B cell (primary cell): Measurements from ENCODE around the gene CD58. TPM values are rescaled to one million over a fixed set of nuclear protein-coding genes. Genes with fewer than 3 reads are reported as not detected.

ENCODE experiments used
- ATAC-seq: fragments of 200-7000 bp; cut with Tn5 transposase; one replicate; pipeline ENCODE4 v1.10.0; 2021; ENCODE audit warnings: low read depth, mild to moderate bottlenecking, moderate number of reproducible peaks, moderate library complexity
- CTCF ChIA-PET: fragments of 350-600 bp; sonication (Branson Sonifier 250); formaldehyde crosslinking; loops from one replicate; lab custom pipeline; 2021; ENCODE audit warnings: antibody characterized with exemption, inconsistent platforms; lab: Charles Lee
- POLR2A ChIA-PET: fragments of 350-600 bp; sonication (Branson Sonifier 250); formaldehyde crosslinking; loops from one replicate; lab custom pipeline; 2021; ENCODE audit warnings: antibody characterized with exemption; lab: Charles Lee
- DNase-seq: peaks from one replicate; pipeline ENCODE4 v3.0.0; 2013
- H2AFZ ChIP-seq: 2 replicates; pipeline ENCODE4 v1.6.1; 2012; ENCODE audit warnings: mild to moderate bottlenecking, low read depth, low read length; ENCODE audit not compliant: insufficient read depth, poor library complexity, severe bottlenecking
- H3K27ac ChIP-seq, 2 donors: 1 replicate in 1 of 2; 2 replicates in 1 of 2; pipeline ENCODE4 v1.5.1; 2012 to 2013; ENCODE audit warnings: low read length in 2 of 2, mild to moderate bottlenecking in 2 of 2, moderate library complexity in 1 of 2
- H3K27me3 ChIP-seq, 4 experiments: fragments of 200-600 bp in 1 of 4; sonication (generic) in 1 of 4; replicated peaks in 1 of 4; 1 replicate in 2 of 4; 2 replicates in 2 of 4; pipeline versions ENCODE4 v1.6.1 to v1.7.0; 2013 to 2016; ENCODE audit warnings: low read length in 3 of 4, mild to moderate bottlenecking in 2 of 4, mixed read lengths in 1 of 4, moderate library complexity in 1 of 4; ENCODE audit not compliant: insufficient read depth in 4 of 4, control insufficient read depth in 3 of 4; ENCODE audit errors: control extremely low read depth in 1 of 4
- H3K36me3 ChIP-seq, 2 experiments: replicated peaks in 1 of 2; 1 replicate in 1 of 2; 2 replicates in 1 of 2; pipeline versions ENCODE4 v1.6.1 to v1.7.1; 2013; ENCODE audit warnings: low read length in 1 of 2; ENCODE audit not compliant: insufficient read depth in 2 of 2, control insufficient read depth in 1 of 2; ENCODE audit errors: control extremely low read depth in 1 of 2, extremely low read depth in 1 of 2
- H3K4me1 ChIP-seq, 2 donors: fragments of 200-600 bp in 1 of 2; sonication (generic) in 1 of 2; 1 replicate in 1 of 2; 2 replicates in 1 of 2; pipeline versions ENCODE4 v1.5.1 to v1.6.1; 2013 to 2017; ENCODE audit warnings: low read length in 2 of 2; ENCODE audit not compliant: control insufficient read depth in 2 of 2, insufficient read depth in 2 of 2
- H3K4me2 ChIP-seq: replicated peaks from 2 replicates; pipeline ENCODE3; 2012; ENCODE audit warnings: mild to moderate bottlenecking, low read depth, low read length; ENCODE audit not compliant: poor library complexity, severe bottlenecking
- H3K4me3 ChIP-seq, 5 experiments: fragments of 200-600 bp in 1 of 5; sonication (generic) in 1 of 5; 1 replicate in 3 of 5; 2 replicates in 2 of 5; pipeline versions ENCODE4 v1.5.1 to v1.7.0; 2011 to 2016; ENCODE audit warnings: low read length in 4 of 5, mild to moderate bottlenecking in 4 of 5, low read depth in 2 of 5, control low read depth in 1 of 5, moderate library complexity in 1 of 5; ENCODE audit not compliant: insufficient read depth in 1 of 5; ENCODE audit errors: control extremely low read depth in 1 of 5, extremely low read depth in 1 of 5
- H3K79me2 ChIP-seq: fragments of 200-600 bp; sonication (generic); one replicate; pipeline ENCODE4 v1.6.0; 2016; ENCODE audit warnings: low read length; ENCODE audit not compliant: control insufficient read depth, insufficient read depth
- H3K9ac ChIP-seq: fragments of 200-600 bp; sonication (generic); 2 replicates; pipeline ENCODE4 v1.6.1; 2017; ENCODE audit warnings: mild to moderate bottlenecking, low read length, moderate library complexity
- H3K9me3 ChIP-seq, 3 donors: one replicate each; pipeline versions ENCODE4 v1.6.1 to v1.7.1; 2013; ENCODE audit warnings: low read length in 2 of 3; ENCODE audit not compliant: control insufficient read depth in 2 of 3, insufficient read depth in 1 of 3; ENCODE audit errors: control extremely low read depth in 1 of 3
- H4K20me1 ChIP-seq: 2 replicates; pipeline ENCODE4 v1.6.0; 2012; ENCODE audit warnings: mild to moderate bottlenecking, low read length; ENCODE audit not compliant: insufficient read depth, control insufficient read depth, poor library complexity, severe bottlenecking
- H3K27ac Mint-ChIP-seq: one replicate; pipeline ENCODE4 v1.8.0; 2021; ENCODE audit warnings: mixed read lengths
- H3K27me3 Mint-ChIP-seq: one replicate; pipeline ENCODE4 v1.8.0; 2021; ENCODE audit warnings: mixed read lengths
- H3K4me1 Mint-ChIP-seq: one replicate; pipeline ENCODE4 v1.8.0; 2021; ENCODE audit warnings: mixed read lengths
- H3K4me3 Mint-ChIP-seq: one replicate; pipeline ENCODE4 v1.8.0; 2021; ENCODE audit warnings: mixed read lengths
- H3K9me3 Mint-ChIP-seq: one replicate; pipeline ENCODE4 v1.8.0; 2022; ENCODE audit warnings: mixed read lengths; ENCODE audit not compliant: insufficient read depth
- EZH2 ChIP-seq: IDR thresholded peaks from 2 replicates; pipeline ENCODE4 v1.6.1; 2012; ENCODE audit warnings: borderline replicate concordance, low read depth, mild to moderate bottlenecking, moderate library complexity, low read length; ENCODE audit not compliant: insufficient read depth, poor library complexity, severe bottlenecking
- WGBS: methylation state at CpG from one replicate; pipeline ENCODE4 v1.1.5; 2013; ENCODE audit warnings: missing lambda C conversion rate; ENCODE audit not compliant: insufficient coverage; 5-methylcytosine and 5-hydroxymethylcytosine counted together
- intact Hi-C: fragments of 100-400 bp; cut with micrococcal nuclease; formaldehyde crosslinking; loops from one replicate; pipeline ENCODE4 v1.10.0; 2022
- polyA plus RNA-seq: library from polyadenylated mRNA; depleted of rRNA; stranded (reverse); fragments of >200 nt; gene quantifications from 2 replicates; pipeline ENCODE4 v1.2.3, GENCODE V29; 2012
- total RNA-seq, 2 donors: library from RNA; stranded (reverse); fragments of 120-200 nt in 1 of 2; gene quantifications; 1 replicate in 1 of 2; 2 replicates in 1 of 2; pipeline versions ENCODE4 v1.2.3 to v1.2.4, GENCODE V29; 2013 to 2022
- TF ChIP-seq, protein P1 (sequence below): fragments of 200-600 bp; IDR thresholded peaks from one replicate; pipeline ENCODE4 v1.8.0; 2022; ENCODE audit warnings: antibody characterized with exemption, mild to moderate bottlenecking

The CD58 gene
- total and polyA plus RNA-seq, 2 donors (not counting 1 experiment from before 2014, with no cell fraction given) = 12.3 to 47.6 TPM

DNA sequence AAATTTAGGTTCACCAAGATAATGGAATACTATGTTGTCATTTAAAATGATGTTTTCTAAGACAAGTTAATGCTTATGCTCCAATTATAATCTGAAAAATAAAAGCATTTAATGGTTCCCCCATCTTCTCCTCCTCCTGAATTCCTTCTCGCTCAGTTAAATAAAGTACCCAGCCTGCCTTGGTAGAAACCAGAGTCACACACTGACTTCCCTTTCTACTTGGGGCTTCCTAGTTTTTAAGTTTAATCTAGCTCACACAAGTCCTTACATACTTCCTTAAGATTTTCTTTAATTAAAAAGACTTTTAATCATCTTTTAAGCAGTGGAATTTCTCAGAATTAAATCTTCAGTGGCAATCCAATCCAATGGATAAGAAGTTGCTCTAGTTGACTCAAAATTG is 32.9 kb downstream of the CD58 start:
- peaks cover 0 to 17% of the 10 kb centered on the region in 2 experiments for H3K36me3 ChIP-seq
- no peak for TF ChIP-seq EZH2
- TF ChIP-seq, protein P1, sequence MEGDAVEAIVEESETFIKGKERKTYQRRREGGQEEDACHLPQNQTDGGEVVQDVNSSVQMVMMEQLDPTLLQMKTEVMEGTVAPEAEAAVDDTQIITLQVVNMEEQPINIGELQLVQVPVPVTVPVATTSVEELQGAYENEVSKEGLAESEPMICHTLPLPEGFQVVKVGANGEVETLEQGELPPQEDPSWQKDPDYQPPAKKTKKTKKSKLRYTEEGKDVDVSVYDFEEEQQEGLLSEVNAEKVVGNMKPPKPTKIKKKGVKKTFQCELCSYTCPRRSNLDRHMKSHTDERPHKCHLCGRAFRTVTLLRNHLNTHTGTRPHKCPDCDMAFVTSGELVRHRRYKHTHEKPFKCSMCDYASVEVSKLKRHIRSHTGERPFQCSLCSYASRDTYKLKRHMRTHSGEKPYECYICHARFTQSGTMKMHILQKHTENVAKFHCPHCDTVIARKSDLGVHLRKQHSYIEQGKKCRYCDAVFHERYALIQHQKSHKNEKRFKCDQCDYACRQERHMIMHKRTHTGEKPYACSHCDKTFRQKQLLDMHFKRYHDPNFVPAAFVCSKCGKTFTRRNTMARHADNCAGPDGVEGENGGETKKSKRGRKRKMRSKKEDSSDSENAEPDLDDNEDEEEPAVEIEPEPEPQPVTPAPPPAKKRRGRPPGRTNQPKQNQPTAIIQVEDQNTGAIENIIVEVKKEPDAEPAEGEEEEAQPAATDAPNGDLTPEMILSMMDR = no peak
- Mint-ChIP-seq H3K4me1 (peaks cover 43% of the 10 kb centered on the region), H3K4me3 (no peak overlapping the region), H3K27ac (no peak overlapping the region), H3K9me3 (no peaks in the 10 kb centered on the region), H3K27me3 (no peaks in the 10 kb centered on the region)
- DNase-seq = no peak
- H3K27ac ChIP-seq = no peak overlapping the region
- POLR2A ChIA-PET = no interaction called here
- no peaks in the 10 kb centered on the region for H3K27me3 ChIP-seq
- H4K20me1 ChIP-seq = no peaks in the 10 kb centered on the region
- no peaks in the 10 kb centered on the region for H3K9me3 ChIP-seq
- ATAC-seq = no peak
- WGBS = 63% methylated on average over 1 of the region's 1 CpG
- CTCF ChIA-PET = interaction anchor here (1.3 to 2.6 kb wide), 3 partner anchors 34 to 53 kb away, joined by 4 to 5 read pairs (median 5); no protein-coding TSS in a partner anchor
- H3K4me3 ChIP-seq = no peak overlapping the region
- H3K4me1 ChIP-seq = peaks cover 11 to 19% of the 10 kb centered on the region in 2 donors
- no peak overlapping the region for H2AFZ ChIP-seq
- peaks cover 11% of the 10 kb centered on the region for H3K79me2 ChIP-seq
- no peak overlapping the region for H3K9ac ChIP-seq
- H3K4me2 ChIP-seq = no peak overlapping the region
- intact Hi-C loops = no loop called here

- Mint-ChIP-seq H3K27ac (no peak overlapping the region), H3K27me3 (no peaks in the 10 kb centered on the region), H3K9me3 (no peaks in the 10 kb centered on the region), H3K4me1 (peaks cover 36% of the 10 kb centered on the region), H3K4me3 (no peak overlapping the region)
- Histone ChIP-seq H3K79me2 (peaks cover 5% of the 10 kb centered on the region), H3K27me3 (no peaks in the 10 kb centered on the region), H3K4me2 (no peak overlapping the region), H3K27ac (no peak overlapping the region), H3K4me3 (no peak overlapping the region), H2AFZ (no peak overlapping the region), H4K20me1 (no peaks in the 10 kb centered on the region), H3K4me1 (peaks cover 11 to 19% of the 10 kb centered on the region in 2 donors), H3K36me3 (peaks cover 0 to 11% of the 10 kb centered on the region in 2 experiments), H3K9ac (no peak overlapping the region), H3K9me3 (no peaks in the 10 kb centered on the region)
- 80% methylated on average over 1 of the region's 3 CpGs for WGBS
- ATAC-seq (no peak), DNase-seq (no peak)
- intact Hi-C loops = no loop called here
- TF ChIP-seq, protein P1 = no peak
- no peak for TF ChIP-seq EZH2
- CTCF ChIA-PET = interaction anchor here (2.6 kb wide), 1 partner anchor 33 kb away, joined by 5 read pairs; no protein-coding TSS in a partner anchor
- POLR2A ChIA-PET = no interaction called here
Observed at GRCh38 chr1:116537040-116537831, 33.6 kb downstream of the CD58 start.
